Measurements from ENCODE around the gene FIP1L1.

Gene FIP1L1

GRCh38 chr4:53477636-53478035 lies 100.2 kb downstream of the FIP1L1 start:
- no peak for DNase-seq

DNA sequence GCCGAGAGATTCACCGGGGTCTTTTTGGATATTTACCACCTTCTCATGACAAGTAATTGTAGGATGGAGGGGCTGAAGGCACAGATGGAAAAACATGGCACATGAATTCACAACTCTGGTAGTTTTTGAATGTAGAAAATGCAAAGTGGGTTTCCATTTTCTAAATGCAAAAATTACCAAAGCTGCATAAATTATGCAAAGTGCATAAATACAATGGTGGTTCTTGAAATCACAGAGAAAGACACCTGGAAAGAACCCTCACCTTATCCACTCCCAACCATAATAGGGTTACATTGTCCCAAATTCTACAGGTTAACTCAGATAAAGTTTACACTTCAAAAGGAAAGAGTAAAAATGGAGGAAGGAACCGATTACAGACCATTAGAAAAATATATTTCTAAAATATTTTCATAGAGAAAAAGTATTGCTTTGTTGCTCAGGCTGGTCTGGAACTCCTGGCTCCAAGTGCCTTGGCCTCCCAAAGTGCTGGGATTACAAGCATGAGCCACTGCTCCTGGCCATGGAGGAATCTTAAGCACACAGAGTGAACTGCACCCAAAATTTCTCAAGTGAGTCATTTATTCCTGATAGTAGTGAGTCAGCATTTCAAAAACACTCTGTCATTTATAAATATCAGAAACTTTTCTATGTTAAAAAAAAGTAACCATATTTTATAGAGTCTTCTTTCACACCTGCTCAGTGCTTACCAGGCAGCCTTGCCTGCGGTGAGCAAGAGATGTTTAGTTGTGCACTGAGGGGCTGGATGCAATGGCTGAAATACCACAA lies 101.4 kb downstream of the FIP1L1 start:
- DNase-seq = no peak

- no peak for DNase-seq
These were observed 102.5 kb downstream of the FIP1L1 start for GRCh38 chr4:53479736-53480525.

DNA sequence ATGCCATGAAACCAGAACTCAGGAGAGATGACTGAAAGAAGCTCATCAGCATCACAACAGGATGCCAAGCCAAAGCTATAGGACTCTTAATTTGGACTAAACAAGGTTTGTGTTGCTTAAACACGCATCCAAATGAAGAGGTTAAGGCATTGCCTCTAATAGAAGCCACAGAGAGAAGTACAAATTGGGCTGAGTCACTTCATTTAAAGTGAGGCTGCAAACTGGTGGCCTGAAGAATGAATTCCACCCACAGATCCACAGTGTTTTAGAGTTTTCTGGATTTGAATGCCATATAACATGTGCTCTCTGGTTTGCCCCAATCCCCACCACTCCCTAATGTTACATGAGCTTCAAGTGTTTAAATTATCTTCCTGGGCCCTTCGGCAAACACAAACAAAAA lies 103.5 kb downstream of the FIP1L1 start:
- DNase-seq = no peak

DNA sequence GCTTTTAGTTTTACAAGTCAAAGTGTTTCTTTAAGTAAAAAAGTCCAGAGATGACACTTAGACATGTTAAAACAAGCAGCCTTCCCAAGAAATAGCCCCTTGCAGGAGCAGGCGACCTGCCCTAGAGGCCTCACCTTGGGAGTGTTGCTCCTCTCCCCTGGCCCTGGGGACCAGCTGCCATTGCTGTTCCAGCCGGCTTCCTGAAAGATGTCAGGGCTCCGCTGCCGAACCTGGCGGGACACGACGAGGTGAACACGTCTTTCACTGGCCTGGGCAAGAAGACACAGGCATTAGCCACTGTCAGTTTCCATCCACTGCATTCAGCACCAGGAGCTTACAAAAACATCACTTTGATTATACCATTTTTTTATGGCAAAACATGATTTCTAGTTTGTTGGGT lies 104.1 kb downstream of the FIP1L1 start:
- no peak for DNase-seq

DNA sequence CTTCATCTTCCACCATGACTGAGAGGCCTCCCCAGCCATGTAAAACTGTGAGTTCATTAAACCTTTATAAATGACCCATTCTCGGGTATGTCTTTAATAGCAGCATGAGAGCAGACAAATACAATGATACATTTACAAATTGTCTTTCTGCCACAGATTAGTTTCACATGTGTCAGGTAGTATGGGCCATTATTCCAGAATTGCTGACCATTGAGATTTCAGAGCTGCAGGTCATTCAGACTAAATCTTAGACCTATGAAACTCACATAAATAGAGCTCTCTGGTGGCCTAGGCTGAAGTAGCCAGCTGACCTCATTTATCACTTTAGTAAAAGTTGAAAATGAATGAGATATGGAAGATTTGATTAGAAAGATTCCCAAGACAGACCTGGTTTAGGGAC lies 105.8 kb downstream of the FIP1L1 start:
- no peak for DNase-seq

DNA sequence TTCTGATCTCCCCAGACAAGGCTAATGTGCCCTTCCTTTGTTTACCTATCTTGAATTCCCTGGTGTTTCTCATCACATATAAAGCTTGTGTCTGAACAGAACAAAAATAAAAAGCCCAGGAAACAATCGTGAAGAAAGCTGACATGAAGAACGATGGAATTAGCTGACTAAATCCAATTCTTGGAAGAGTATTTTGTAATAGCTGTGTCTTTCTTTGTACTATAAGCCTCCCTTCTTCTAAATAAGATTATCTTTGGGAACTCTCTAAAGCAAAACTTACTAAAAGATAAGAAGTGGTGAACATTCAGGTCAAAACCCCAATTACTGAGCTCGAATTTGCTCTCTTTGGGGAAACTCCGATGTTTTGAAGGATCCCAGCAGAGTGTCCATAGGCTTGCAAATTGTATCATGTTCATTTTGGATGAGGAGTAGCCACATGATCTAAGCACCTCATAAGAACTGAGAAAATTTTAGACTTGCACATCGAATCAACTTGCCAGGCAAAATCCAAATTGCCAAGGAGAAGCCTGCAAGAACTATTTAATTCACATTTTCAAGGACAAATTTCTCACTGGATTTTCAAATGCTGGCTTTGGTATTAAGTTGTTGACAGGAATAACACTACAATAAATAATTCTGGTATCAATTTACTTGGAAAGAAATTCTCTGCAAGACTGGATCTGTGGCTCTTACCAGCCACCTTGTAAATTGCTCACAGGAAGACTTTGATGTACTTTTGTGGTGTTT lies 107.6 kb downstream of the FIP1L1 start:
- DNase-seq = no peak

- DNase-seq = no peak
These were observed 108.2 kb downstream of the FIP1L1 start for GRCh38 chr4:53485658-53486040.

- no peak for DNase-seq
These were observed 110.3 kb downstream of the FIP1L1 start for GRCh38 chr4:53487766-53488165.

DNA sequence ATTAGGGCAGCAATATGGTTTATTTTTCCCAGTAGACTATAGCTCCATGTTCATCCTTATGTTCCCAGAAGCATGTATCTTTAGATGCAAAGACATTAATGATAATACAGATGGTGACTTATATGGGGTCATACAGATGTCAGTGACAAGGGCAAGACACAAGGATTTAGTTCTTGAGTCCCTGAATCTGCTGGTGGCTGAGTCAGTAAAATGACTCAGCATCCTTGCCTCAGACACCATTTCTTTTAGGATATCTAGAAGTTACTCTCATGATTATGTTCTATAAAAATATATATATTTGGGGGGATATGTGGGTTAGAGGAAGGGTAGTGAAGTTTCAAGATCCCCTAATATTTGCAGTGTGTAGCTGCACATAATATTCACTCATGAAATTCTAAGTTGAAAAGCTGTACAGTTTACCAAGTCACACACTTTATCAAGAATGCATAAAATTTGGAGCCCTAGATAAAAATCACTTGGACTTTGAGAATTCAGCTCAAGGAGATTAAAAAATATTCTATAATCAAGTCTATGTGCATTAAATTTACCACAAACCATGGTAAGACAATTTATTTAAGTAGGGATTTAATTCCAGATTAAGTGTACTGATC lies 111.9 kb downstream of the FIP1L1 start:
- DNase-seq = no peak

- DNase-seq = no peak
These were observed 112.9 kb downstream of the FIP1L1 start for GRCh38 chr4:53490161-53490956.

DNA sequence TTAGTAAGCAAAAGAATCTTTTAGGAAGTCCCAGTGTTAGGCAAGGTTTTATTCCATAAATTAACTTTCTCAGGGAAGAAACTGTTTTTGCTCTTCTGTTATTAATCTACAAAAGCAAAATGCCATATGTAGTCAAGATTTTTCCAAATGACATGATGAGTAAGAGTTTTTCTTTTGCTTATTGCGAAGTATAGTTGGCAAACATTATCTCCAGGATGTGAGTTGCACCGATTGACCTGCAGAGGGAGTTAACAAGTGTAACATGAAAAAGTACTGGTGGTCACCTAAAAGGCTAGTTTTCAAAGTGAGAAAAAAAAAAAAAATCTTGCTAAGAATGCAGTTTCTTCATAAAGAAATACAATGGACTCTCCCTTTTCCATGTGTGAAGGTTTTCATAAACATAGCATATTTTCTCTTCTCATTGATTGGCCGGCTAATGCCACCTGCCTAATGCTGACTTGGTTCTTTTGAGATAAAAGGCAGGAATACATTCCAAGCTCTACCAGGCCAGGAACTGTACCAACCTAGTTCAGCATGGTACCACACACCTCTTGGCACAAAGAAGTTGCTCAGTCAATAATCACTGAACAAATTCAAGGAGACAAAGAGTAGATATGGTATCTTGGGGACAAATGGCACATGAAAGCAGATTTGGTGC lies 113.7 kb downstream of the FIP1L1 start:
- no peak for DNase-seq

- DNase-seq = no peak
These were observed 117.4 kb downstream of the FIP1L1 start for GRCh38 chr4:53494851-53495250.

DNA sequence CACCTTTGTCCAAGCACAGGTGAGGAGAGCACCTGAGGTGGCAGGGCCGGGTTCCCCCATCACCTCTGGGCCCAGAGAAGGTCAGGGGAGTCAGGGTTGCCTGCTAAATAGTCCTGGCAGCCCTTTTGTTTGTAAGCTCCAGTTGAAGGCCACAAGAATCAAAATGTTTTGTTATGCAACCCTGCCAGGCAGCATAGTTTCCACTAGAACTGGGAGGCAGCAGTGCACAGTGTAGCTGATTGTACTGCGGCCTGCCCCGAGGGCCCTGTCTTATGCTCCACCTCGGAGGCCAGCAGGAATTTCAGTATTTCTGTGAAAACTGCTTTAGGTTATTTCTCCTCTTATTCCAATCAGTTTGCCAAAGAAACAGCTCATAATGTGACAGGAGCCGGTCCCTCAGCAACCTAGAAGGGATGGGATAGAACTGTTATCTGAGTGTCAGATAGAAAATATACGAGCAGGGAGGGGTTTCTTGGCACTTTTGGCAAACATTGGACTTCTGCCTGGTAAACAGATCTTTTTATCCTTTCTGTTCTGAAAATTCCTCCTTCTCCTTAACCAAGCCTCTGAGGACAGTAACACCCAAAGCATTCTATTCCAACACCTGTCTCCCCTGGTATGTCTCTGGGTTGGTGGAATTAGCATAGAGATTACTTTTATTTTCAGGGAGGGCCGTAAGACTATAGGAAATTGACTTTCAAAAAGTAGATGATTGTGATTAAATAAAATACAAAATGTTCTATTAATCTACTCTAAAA lies 120.2 kb downstream of the FIP1L1 start:
- DNase-seq = no peak

DNA sequence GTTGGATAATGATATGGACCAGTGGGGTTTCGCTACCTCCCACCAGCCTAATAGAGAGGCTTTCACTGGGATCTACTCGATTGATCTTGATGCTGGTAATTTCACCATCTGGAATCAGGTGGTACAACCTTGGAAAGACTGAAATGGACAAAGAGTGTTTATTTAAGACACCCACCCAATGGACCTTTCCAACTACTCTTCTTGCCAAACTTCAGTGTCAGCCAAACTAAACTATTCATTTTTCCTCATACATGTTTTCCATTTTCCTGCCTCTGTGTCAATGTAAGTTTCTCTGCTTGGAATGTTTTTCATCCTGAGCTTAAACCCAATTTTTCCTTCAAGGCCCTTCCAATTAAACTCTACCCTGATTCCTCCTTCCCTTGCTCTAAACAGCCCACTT lies 121.3 kb downstream of the FIP1L1 start:
- no peak for DNase-seq

DNA sequence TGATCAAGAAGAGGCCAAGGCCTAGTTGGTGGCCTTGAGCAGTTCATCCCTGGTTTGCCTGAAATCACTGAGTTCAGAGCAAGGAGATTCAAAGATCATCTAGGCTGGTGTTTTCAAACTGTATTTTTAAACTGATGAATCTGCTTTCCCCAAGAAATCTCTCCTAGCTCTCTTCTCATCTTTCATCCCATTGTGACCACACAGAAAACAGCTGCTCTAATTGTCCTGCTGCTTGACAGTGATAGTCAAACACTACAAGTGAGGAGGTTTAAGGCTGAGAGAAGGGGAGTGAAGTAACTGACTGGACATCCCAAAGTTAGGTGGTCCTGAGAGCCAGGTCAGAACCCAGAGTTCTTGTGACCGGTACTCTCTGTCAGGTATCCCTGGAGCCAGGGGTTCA lies 122.3 kb downstream of the FIP1L1 start:
- DNase-seq = no peak

GRCh38 chr4:53500546-53500945 lies 123.1 kb downstream of the FIP1L1 start:
- DNase-seq = no peak

GRCh38 chr4:53501561-53501960 lies 124.1 kb downstream of the FIP1L1 start:
- DNase-seq = no peak

DNA sequence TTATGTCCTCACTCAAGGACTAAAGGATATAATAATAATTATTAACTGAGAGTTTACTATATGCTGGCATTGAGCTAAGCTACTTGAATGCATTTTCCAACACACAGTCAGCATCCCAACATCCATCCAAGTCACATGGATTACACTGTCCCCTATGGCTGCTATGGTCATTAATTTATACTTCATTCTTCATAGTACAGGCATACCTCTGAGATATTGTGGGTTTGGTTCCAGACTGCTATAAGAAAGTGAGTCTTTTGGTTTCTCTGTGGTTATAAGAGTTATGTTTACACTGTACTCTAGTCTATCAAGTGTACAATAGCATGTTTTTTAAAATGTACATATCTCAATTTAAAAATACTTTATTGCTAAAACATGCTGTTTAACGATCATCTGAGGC lies 124.7 kb downstream of the FIP1L1 start:
- no peak for DNase-seq

DNA sequence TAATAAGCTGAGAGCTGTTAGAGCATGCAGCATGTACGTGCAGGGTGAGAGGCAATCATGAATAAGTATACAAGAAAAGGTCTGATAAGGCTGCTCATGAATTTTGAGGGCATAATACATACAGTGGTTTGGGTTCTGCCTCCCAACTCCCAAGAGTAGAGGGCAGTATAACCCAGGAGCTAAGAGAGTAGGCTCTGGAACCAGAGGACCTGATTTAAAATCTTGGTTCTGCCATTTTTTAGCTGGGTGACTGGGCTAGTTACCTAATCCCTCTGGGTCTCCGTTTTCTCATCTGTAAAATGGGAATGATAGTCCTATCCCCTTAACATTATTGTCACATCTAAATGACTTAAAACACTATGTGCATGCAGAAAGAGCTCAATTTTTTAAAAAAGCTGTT lies 128.5 kb downstream of the FIP1L1 start:
- DNase-seq = no peak

DNA sequence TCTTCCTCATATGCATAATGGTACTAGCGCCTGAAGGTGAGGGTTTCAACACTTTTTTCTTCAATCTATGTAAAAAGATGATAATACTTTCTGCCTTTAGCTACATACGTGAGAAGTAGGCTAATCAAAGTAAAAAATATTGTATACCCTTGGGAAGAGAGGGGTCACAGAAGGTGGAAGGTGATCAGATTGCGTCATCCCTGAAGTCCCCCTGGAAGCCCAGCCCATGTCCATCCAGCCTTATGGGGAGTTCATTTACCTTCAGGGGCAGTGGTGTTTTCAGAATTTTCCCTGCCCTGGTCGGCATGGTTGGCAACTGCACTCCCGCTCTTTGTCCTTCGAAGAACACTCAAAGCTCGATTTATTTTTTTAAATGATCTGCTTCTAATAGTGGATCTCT lies 129.6 kb downstream of the FIP1L1 start:
- DNase-seq = no peak

All from T-helper 9 cell (primary cell).